Measurements from ENCODE around the gene TMEM200A. TPM values are rescaled to one million over a fixed set of nuclear protein-coding genes. Genes with fewer than 3 reads are reported as not detected.

The TMEM200A gene
- total and polyA plus RNA-seq, 4 donors = 0.79 to 7.9 (median 6.4) TPM

- no peak for ATAC-seq (ENCODE audit: insufficient read depth, low FRiP score)
- WGBS, 2 donors = 90 to 91% methylated on average over 2 of the region's 2 CpGs
- no peak overlapping the region for H3K9ac ChIP-seq (ENCODE audit: insufficient read depth in 1 of 2, low read length in 2 of 2)
- TF ChIP-seq, protein P1, sequence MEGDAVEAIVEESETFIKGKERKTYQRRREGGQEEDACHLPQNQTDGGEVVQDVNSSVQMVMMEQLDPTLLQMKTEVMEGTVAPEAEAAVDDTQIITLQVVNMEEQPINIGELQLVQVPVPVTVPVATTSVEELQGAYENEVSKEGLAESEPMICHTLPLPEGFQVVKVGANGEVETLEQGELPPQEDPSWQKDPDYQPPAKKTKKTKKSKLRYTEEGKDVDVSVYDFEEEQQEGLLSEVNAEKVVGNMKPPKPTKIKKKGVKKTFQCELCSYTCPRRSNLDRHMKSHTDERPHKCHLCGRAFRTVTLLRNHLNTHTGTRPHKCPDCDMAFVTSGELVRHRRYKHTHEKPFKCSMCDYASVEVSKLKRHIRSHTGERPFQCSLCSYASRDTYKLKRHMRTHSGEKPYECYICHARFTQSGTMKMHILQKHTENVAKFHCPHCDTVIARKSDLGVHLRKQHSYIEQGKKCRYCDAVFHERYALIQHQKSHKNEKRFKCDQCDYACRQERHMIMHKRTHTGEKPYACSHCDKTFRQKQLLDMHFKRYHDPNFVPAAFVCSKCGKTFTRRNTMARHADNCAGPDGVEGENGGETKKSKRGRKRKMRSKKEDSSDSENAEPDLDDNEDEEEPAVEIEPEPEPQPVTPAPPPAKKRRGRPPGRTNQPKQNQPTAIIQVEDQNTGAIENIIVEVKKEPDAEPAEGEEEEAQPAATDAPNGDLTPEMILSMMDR (IDR thresholded peaks at IDR 0.05; ENCODE audit: control extremely low read depth, extremely low read depth) = no peak
- no peaks in the 10 kb centered on the region for H3K27me3 ChIP-seq (ENCODE audit: control insufficient read depth in 3 of 3, insufficient read depth in 3 of 3, low read length in 2 of 3)
- no peak overlapping the region for H3K27ac ChIP-seq (ENCODE audit: low read depth in 1 of 2, low read length in 1 of 2)
- H3K4me1 ChIP-seq (ENCODE audit: control insufficient read depth in 5 of 5, insufficient read depth in 5 of 5, low read length in 5 of 5) = no peaks in the 10 kb centered on the region
- no peaks in the 10 kb centered on the region for H3K36me3 ChIP-seq (ENCODE audit: control insufficient read depth in 4 of 4, insufficient read depth in 4 of 4, low read length in 4 of 4)
- no peaks in the 10 kb centered on the region for H3K9me3 ChIP-seq (ENCODE audit: control insufficient read depth in 4 of 4, insufficient read depth in 3 of 4, low read length in 3 of 4)
- H3K4me3 ChIP-seq = no peak overlapping the region
- no peak for DNase-seq
Measured at GRCh38 chr6:130377915-130378314, 12.1 kb downstream of the TMEM200A start.

GRCh38 chr6:130379223-130379622, 13.4 kb downstream of the TMEM200A start:
- WGBS, 2 donors = 91 to 92% methylated on average over 3 of the region's 3 CpGs
- H3K27ac ChIP-seq (ENCODE audit: low read depth in 1 of 2, low read length in 1 of 2) = no peak overlapping the region
- no peaks in the 10 kb centered on the region for H3K9me3 ChIP-seq (ENCODE audit: control insufficient read depth in 4 of 4, insufficient read depth in 3 of 4, low read length in 3 of 4)
- no peak for DNase-seq
- H3K36me3 ChIP-seq (ENCODE audit: control insufficient read depth in 4 of 4, insufficient read depth in 4 of 4, low read length in 4 of 4) = no peaks in the 10 kb centered on the region
- H3K4me1 ChIP-seq (ENCODE audit: control insufficient read depth in 5 of 5, insufficient read depth in 5 of 5, low read length in 5 of 5) = no peaks in the 10 kb centered on the region
- TF ChIP-seq, protein P1 (IDR thresholded peaks at IDR 0.05; ENCODE audit: control extremely low read depth, extremely low read depth) = no peak
- H3K9ac ChIP-seq (ENCODE audit: insufficient read depth in 1 of 2, low read length in 2 of 2) = no peak overlapping the region
- ATAC-seq (ENCODE audit: insufficient read depth, low FRiP score) = no peak
- H3K27me3 ChIP-seq (ENCODE audit: control insufficient read depth in 3 of 3, insufficient read depth in 3 of 3, low read length in 2 of 3) = no peaks in the 10 kb centered on the region
- H3K4me3 ChIP-seq = no peak overlapping the region

DNA sequence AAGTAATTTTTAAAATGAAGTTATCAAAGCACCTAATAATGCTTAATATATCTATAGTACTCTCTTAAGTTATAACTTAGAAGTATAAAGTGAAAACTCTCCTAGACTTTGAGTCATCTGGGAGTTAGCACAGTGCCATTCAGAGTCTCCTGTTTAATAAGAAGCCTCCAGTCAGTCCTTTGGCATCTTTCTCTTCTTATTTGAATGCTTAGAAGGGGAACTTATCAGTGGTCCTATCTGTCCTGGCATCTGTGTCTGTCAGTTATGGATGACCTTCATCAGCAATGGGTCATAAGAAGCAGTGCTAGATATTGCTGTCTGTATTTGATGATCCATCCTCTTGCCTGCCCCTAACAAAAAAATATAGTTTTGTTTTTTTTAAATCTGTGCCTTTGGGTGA, 15.2 kb downstream of the TMEM200A start:
- no peaks in the 10 kb centered on the region for H3K36me3 ChIP-seq (ENCODE audit: control insufficient read depth in 4 of 4, insufficient read depth in 4 of 4, low read length in 4 of 4)
- H3K27ac ChIP-seq (ENCODE audit: low read depth in 1 of 2, low read length in 1 of 2) = no peak overlapping the region
- no peak overlapping the region for H3K9ac ChIP-seq (ENCODE audit: insufficient read depth in 1 of 2, low read length in 2 of 2)
- H3K27me3 ChIP-seq (ENCODE audit: control insufficient read depth in 3 of 3, insufficient read depth in 3 of 3, low read length in 2 of 3) = no peaks in the 10 kb centered on the region
- ATAC-seq (ENCODE audit: insufficient read depth, low FRiP score) (no peak), DNase-seq (no peak)
- H3K4me3 ChIP-seq = no peak overlapping the region
- no peaks in the 10 kb centered on the region for H3K9me3 ChIP-seq (ENCODE audit: control insufficient read depth in 4 of 4, insufficient read depth in 3 of 4, low read length in 3 of 4)
- H3K4me1 ChIP-seq (ENCODE audit: control insufficient read depth in 5 of 5, insufficient read depth in 5 of 5, low read length in 5 of 5) = no peaks in the 10 kb centered on the region
- TF ChIP-seq, protein P1 (IDR thresholded peaks at IDR 0.05; ENCODE audit: control extremely low read depth, extremely low read depth) = no peak
